Right cardiac atrium (tissue), 5 donors: ENCODE data around the gene DPF3. TPM values are rescaled to one million over a fixed set of nuclear protein-coding genes. Genes with fewer than 3 reads are reported as not detected.

Experiments
- ATAC-seq, 2 donors: fragments of 200-7000 bp; cut with Tn5 transposase; one replicate each; pipeline versions ENCODE4 v1.8.0 to v1.9.1; 2020; ENCODE audit warnings: moderate library complexity in 2 of 2, mild to moderate bottlenecking in 1 of 2
- DNase-seq, 3 donors: peaks; one replicate each; pipeline ENCODE4 v3.0.0-alpha.2; 2020
- H3K27ac ChIP-seq: one replicate; pipeline ENCODE4 v1.5.1; 2013; ENCODE audit warnings: mild to moderate bottlenecking, low read length, control low read depth, moderate library complexity
- H3K27me3 ChIP-seq: one replicate; pipeline ENCODE4 v1.6.1; 2013; ENCODE audit not compliant: control insufficient read depth, insufficient read depth
- H3K4me1 ChIP-seq: one replicate; pipeline ENCODE4 v1.6.1; 2013; ENCODE audit warnings: low read length; ENCODE audit not compliant: control insufficient read depth, insufficient read depth
- H3K4me3 ChIP-seq: one replicate; pipeline ENCODE4 v1.5.1; 2013; ENCODE audit warnings: low read length, control low read depth
- H3K9me3 ChIP-seq: one replicate; pipeline ENCODE4 v1.6.1; 2013; ENCODE audit warnings: low read length; ENCODE audit not compliant: control insufficient read depth
- WGBS: extraction: QIAGEN DNeasy Blood & Tissue Kit; methylation state at CpG from one replicate; pipeline ENCODE4 v1.1.7; 2013; 5-methylcytosine and 5-hydroxymethylcytosine counted together
- intact Hi-C, 4 donors: fragments of 100-400 bp; cut with DNase I; formaldehyde crosslinking; loops; one replicate each; pipeline versions ENCODE4 v1.11.0 to v1.14.0; 2022 to 2023
- polyA plus RNA-seq: library from polyadenylated mRNA; stranded (reverse); fragments of 200-250 nt; gene quantifications from one replicate; pipeline ENCODE4 v1.2.3, GENCODE V29; 2013
- total RNA-seq, 4 donors: library from RNA; stranded (reverse); fragmentation: NEBNext Ultra II Directional; extraction: Animal tissue kit (Norgen Biotek cat#: 25700); gene quantifications; one replicate each; pipeline ENCODE4 v1.2.1, GENCODE V29; 2021
- donor health status: healthy with polysubstance abuse.
- donor health status: DM: no; HTN: yes; CAD: no.
- donor health status: DM: no; HTN: no; CAD: no.
- donor health status: DM: no; HTN: yes; CAD: no; lungs with severe emphysema.
- donor health status: DM: yes; HTN: yes; CAD: no.

The DPF3 gene
- total and polyA plus RNA-seq, 5 donors: 16.5 to 33.0 (median 25.9) TPM

GRCh38 chr14:72892103-72892878 lies 1.6 kb downstream of the DPF3 start:
- Histone ChIP-seq H3K4me3 (peak overlapping the region; percentile 95), H3K9me3 (no peaks in the 10 kb centered on the region), H3K4me1 (no peaks in the 10 kb centered on the region), H3K27ac (peak overlapping the region; percentile 28), H3K27me3 (peaks cover 2% of the 10 kb centered on the region)
- DNase-seq (peak in 2 of 3 donors; percentile 53 to 60), ATAC-seq (no peak)
- WGBS: under 1% methylated on average over 47 of the region's 47 CpGs
- intact Hi-C loops: loop anchor here in 3 of 4 donors (5.0 to 10.0 kb wide), 5 partner anchors 77 to 277 kb away; no protein-coding TSS in a partner anchor

GRCh38 chr14:72891666-72892102 lies 2.2 kb downstream of the DPF3 start:
- no peaks in the 10 kb centered on the region for H3K9me3 ChIP-seq
- peak overlapping the region; percentile 28 for H3K27ac ChIP-seq
- intact Hi-C loops: loop anchor here in 3 of 4 donors (5.0 to 10.0 kb wide), 5 partner anchors 77 to 277 kb away; no protein-coding TSS in a partner anchor
- ATAC-seq: no peak
- no peak for DNase-seq
- H3K4me3 ChIP-seq: peak overlapping the region; percentile 95
- no peaks in the 10 kb centered on the region for H3K4me1 ChIP-seq
- H3K27me3 ChIP-seq: peaks cover 2% of the 10 kb centered on the region
- WGBS: 3% methylated on average over 14 of the region's 14 CpGs

GRCh38 chr14:72889366-72889765 lies 4.5 kb downstream of the DPF3 start:
- DNase-seq: no peak
- Histone ChIP-seq H3K27ac (peak overlapping the region; percentile 48), H3K9me3 (no peaks in the 10 kb centered on the region), H3K27me3 (peaks cover 2% of the 10 kb centered on the region), H3K4me1 (no peaks in the 10 kb centered on the region), H3K4me3 (no peak overlapping the region)
- no peak for ATAC-seq
- 52% methylated on average over 5 of the region's 5 CpGs for WGBS
- intact Hi-C loops: loop anchor here in 1 of 4 donors (10.0 kb wide), 1 partner anchor 55 kb away; no protein-coding TSS in a partner anchor

- Histone ChIP-seq H3K27me3 (peaks cover 2% of the 10 kb centered on the region), H3K9me3 (no peaks in the 10 kb centered on the region), H3K4me1 (peaks cover 3% of the 10 kb centered on the region), H3K27ac (peak overlapping the region; percentile 6), H3K4me3 (no peak overlapping the region)
- ATAC-seq (no peak), DNase-seq (no peak)
- WGBS: 79% methylated on average over 2 of the region's 2 CpGs
- intact Hi-C loops: loop anchor here in 1 of 4 donors (10.0 kb wide), 1 partner anchor 54 kb away; no protein-coding TSS in a partner anchor
These were observed 5.2 kb downstream of the DPF3 start for GRCh38 chr14:72888636-72889201.

- intact Hi-C loops: loop anchor here in 1 of 4 donors (10.0 kb wide), 1 partner anchor 53 kb away; no protein-coding TSS in a partner anchor
- peaks cover 2% of the 10 kb centered on the region for H3K27me3 ChIP-seq
- H3K4me3 ChIP-seq: no peak overlapping the region
- H3K9me3 ChIP-seq: no peaks in the 10 kb centered on the region
- WGBS: 72% methylated on average over 2 of the region's 2 CpGs
- DNase-seq (no peak), ATAC-seq (no peak)
- peaks cover 3% of the 10 kb centered on the region for H3K4me1 ChIP-seq
- H3K27ac ChIP-seq: peak overlapping the region; percentile 42
These were observed 5.7 kb downstream of the DPF3 start for GRCh38 chr14:72888192-72888591.

GRCh38 chr14:72887514-72887913 lies 6.4 kb downstream of the DPF3 start:
- Histone ChIP-seq H3K27me3 (peaks cover 2% of the 10 kb centered on the region), H3K4me1 (peaks cover 3% of the 10 kb centered on the region), H3K27ac (no peak overlapping the region), H3K4me3 (no peak overlapping the region), H3K9me3 (no peaks in the 10 kb centered on the region)
- 89% methylated on average over 3 of the region's 3 CpGs for WGBS
- intact Hi-C loops: loop anchor here in 1 of 4 donors (10.0 kb wide), 1 partner anchor 53 kb away; no protein-coding TSS in a partner anchor
- ATAC-seq (no peak), DNase-seq (no peak)

DNA sequence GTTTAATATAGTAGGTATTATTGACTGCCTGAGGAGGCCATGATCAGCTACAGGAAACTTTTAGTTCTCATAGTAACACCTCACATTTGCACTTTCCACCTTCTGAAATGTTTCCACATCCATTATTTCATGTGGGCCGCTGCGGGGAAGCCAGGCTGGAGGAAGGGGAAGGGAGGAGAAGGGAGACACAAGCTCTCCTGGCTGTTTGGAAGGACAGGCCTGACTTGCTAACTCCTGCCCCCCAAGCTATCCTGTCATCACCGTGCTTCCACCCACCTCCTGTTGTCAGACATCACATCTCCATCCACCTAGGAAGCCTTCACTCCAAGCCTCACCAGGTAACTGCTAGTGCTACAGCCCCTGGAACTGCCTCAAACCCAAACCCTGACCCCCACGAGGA lies 9.5 kb downstream of the DPF3 start:
- intact Hi-C loops: loop anchor here in 1 of 4 donors (10.0 kb wide), 1 partner anchor 50 kb away; no protein-coding TSS in a partner anchor
- peaks cover 3% of the 10 kb centered on the region for H3K4me1 ChIP-seq
- H3K27ac ChIP-seq: no peak overlapping the region

DNA sequence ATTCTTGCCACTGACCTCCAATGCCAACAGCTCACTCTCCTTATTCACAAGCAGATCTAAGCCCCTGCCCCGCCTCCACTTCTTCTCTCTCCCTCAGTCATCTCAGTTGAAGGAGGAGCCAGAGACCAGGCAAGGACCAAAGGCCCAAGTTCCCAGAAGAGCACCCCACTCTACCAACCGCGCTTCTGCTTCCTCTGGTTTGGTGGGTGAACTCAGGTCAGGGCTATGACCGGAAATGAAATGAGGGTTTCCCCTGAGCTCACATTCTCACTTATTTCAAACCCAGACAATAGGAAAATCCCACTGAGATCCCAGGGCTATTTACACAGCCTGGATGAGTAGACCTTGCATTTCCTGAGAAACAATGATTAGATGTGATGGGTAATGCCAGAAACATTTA lies 9.9 kb downstream of the DPF3 start:
- WGBS: 52% methylated on average over 4 of the region's 4 CpGs

More for the DNA sequence above, 9.5 kb downstream of the DPF3 start:
- ATAC-seq (no peak), DNase-seq (no peak)
- WGBS: 56% methylated on average over 4 of the region's 4 CpGs
- Histone ChIP-seq H3K27me3 (no peaks in the 10 kb centered on the region), H3K9me3 (no peaks in the 10 kb centered on the region), H3K4me3 (no peak overlapping the region)

DNA sequence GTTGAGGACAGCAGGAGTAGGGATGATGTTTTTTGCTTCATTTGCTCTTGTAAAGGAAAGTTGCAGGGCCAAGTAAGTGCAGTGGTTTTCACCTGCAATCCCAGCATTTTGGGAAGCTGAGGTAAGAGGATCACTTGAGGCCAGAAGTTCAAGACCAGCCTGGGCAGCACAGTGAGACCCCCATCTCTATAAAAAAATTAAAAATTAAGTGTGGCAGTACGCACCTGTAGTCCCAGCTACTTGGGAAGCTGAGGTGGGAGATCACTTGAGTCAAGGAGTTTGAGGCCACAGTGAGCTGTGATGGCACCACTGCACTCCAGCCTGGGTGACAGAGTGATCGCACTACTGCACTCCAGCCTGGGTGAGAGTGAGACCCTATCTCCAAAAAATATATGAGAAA lies 10.8 kb downstream of the DPF3 start:
- intact Hi-C loops: loop anchor here in 1 of 4 donors (10.0 kb wide), 1 partner anchor 48 kb away; no protein-coding TSS in a partner anchor
- no peak overlapping the region for H3K27ac ChIP-seq

More for the DNA sequence above, 9.9 kb downstream of the DPF3 start:
- DNase-seq (no peak), ATAC-seq (no peak)
- Histone ChIP-seq H3K4me1 (peaks cover 3% of the 10 kb centered on the region), H3K9me3 (no peaks in the 10 kb centered on the region), H3K27me3 (no peaks in the 10 kb centered on the region), H3K4me3 (no peak overlapping the region), H3K27ac (no peak overlapping the region)
- intact Hi-C loops: loop anchor here in 1 of 4 donors (10.0 kb wide), 1 partner anchor 49 kb away; no protein-coding TSS in a partner anchor

GRCh38 chr14:72882463-72882862 lies 11.4 kb downstream of the DPF3 start:
- DNase-seq (no peak), ATAC-seq (no peak)
- Histone ChIP-seq H3K4me3 (no peak overlapping the region), H3K4me1 (peaks cover 3% of the 10 kb centered on the region), H3K27ac (no peak overlapping the region), H3K9me3 (no peaks in the 10 kb centered on the region), H3K27me3 (no peaks in the 10 kb centered on the region)
- 69% methylated on average over 7 of the region's 7 CpGs for WGBS
- intact Hi-C loops: loop anchor here in 1 of 4 donors (10.0 kb wide), 1 partner anchor 48 kb away; no protein-coding TSS in a partner anchor

More for the DNA sequence above, 10.8 kb downstream of the DPF3 start:
- peaks cover 3% of the 10 kb centered on the region for H3K4me1 ChIP-seq
- DNase-seq (no peak), ATAC-seq (no peak)
- H3K9me3 ChIP-seq: no peaks in the 10 kb centered on the region
- 97% methylated on average over 2 of the region's 2 CpGs for WGBS
- H3K4me3 ChIP-seq: no peak overlapping the region
- H3K27me3 ChIP-seq: no peaks in the 10 kb centered on the region

DNA sequence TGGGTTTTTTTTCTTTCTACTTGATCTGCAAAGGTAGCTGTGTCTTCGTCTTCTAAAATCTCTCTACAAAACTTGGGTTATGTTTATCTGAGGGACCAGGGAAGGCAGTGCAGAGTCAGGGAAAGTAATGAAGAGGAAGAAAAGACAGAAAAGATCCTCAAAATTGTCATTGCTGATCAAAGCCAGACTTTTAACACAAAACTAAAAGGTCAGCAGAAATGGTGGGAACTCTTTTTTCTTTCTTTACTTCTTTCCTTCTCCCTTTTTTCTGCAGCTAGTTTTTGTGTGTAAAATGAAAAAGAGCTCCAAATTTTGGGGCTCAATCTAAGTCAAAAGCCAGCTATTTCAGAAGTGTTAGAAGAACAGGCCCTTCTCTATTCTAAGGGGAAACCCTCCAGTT lies 11.9 kb downstream of the DPF3 start:
- 75% methylated on average over 1 of the region's 1 CpG for WGBS
- ATAC-seq: no peak
- no peak overlapping the region for H3K4me3 ChIP-seq
- H3K27ac ChIP-seq: no peak overlapping the region
- no peaks in the 10 kb centered on the region for H3K9me3 ChIP-seq
- no peak for DNase-seq
- peaks cover 3% of the 10 kb centered on the region for H3K4me1 ChIP-seq
- H3K27me3 ChIP-seq: no peaks in the 10 kb centered on the region
- intact Hi-C loops: loop anchor here in 1 of 4 donors (10.0 kb wide), 1 partner anchor 47 kb away; no protein-coding TSS in a partner anchor
